Activated T-cell treated with anti-CD3 and anti-CD28 coated beads, Interleukin-2, amount 50 U/mL, for 72 hours (primary cell): ENCODE results near the gene LDLRAD1. TPM values are rescaled to one million over a fixed set of nuclear protein-coding genes. Genes with fewer than 3 reads are reported as not detected.
"Not testable (repeated sequence)": the region's sequence is repeated elsewhere in the genome, so short reads cannot be mapped to it uniquely, and the experiment has no call there.

ENCODE experiments used
- ATAC-seq, 2 donors: fragments of 150-1000 bp; cut with Tn5 transposase; replicated peaks in 1 of 2; 2 replicates each; pipeline ENCODE4 v1.10.0; 2021; ENCODE audit warnings: moderate library complexity in 2 of 2, mild to moderate bottlenecking in 1 of 2
- DNase-seq, 2 donors: peaks; one replicate each; pipeline ENCODE4 v3.0.0; 2021 to 2022; ENCODE audit warnings: mixed read lengths in 1 of 2
- H3K27ac Mint-ChIP-seq: one replicate; pipeline ENCODE4 v1.8.0; 2022; ENCODE audit warnings: mild to moderate bottlenecking, moderate library complexity, mixed read lengths
- H3K27me3 Mint-ChIP-seq: one replicate; pipeline ENCODE4 v1.8.0; 2022; ENCODE audit warnings: low read depth, mixed read lengths
- H3K36me3 Mint-ChIP-seq, 2 donors: one replicate each; pipeline ENCODE4 v1.8.0; 2022; ENCODE audit warnings: mixed read lengths in 2 of 2, mild to moderate bottlenecking in 1 of 2; ENCODE audit not compliant: insufficient read depth in 2 of 2
- H3K4me1 Mint-ChIP-seq: one replicate; pipeline ENCODE4 v1.8.0; 2022; ENCODE audit warnings: low read depth, mixed read lengths
- H3K4me3 Mint-ChIP-seq, 2 donors: one replicate each; pipeline ENCODE4 v1.8.0; 2022; ENCODE audit warnings: mild to moderate bottlenecking in 2 of 2, mixed read lengths in 2 of 2, moderate library complexity in 2 of 2
- H3K9me3 Mint-ChIP-seq, 2 donors: one replicate each; pipeline ENCODE4 v1.8.0; 2022; ENCODE audit warnings: mixed read lengths in 2 of 2
- total RNA-seq, 2 donors: library from RNA; stranded (reverse); gene quantifications; one replicate each; pipeline ENCODE4 v1.2.3, GENCODE V29; 2022

The LDLRAD1 gene
- total RNA-seq, result not detected

- Mint-ChIP-seq H3K36me3 (no peaks in the 10 kb centered on the region), H3K4me3 (no peak within 1 kb of the TSS), H3K9me3 (no peaks in the 10 kb centered on the region), H3K27ac (no peak within 1 kb of the TSS), H3K27me3 (no peaks in the 10 kb centered on the region), H3K4me1 (no peaks in the 10 kb centered on the region)
- no peak for DNase-seq
- no peak for ATAC-seq
Observed at GRCh38 chr1:54017979-54018378, at the start of gene LDLRAD1. TSS of gene LDLRAD1 (minus strand) at chr1:54018186. CDS start at chr1:54018112, 74 bp downstream.

GRCh38 chr1:54064299-54064698 is 46.3 kb upstream of the LDLRAD1 start:
- peaks cover 15% of the 10 kb centered on the region for H3K4me1 Mint-ChIP-seq
- H3K27ac Mint-ChIP-seq, result no peak overlapping the region
- no peak for DNase-seq
- peaks cover 0 to 7% of the 10 kb centered on the region in 2 donors for H3K36me3 Mint-ChIP-seq
- H3K9me3 Mint-ChIP-seq, result no peaks in the 10 kb centered on the region
- no peak overlapping the region for H3K4me3 Mint-ChIP-seq
- no peaks in the 10 kb centered on the region for H3K27me3 Mint-ChIP-seq
- no peak for ATAC-seq

- Mint-ChIP-seq H3K27me3 (no peaks in the 10 kb centered on the region), H3K9me3 (no peaks in the 10 kb centered on the region), H3K4me3 (no peak overlapping the region), H3K36me3 (peaks cover 4 to 18% of the 10 kb centered on the region in 2 donors), H3K27ac (peak overlapping the region; percentile 59), H3K4me1 (peaks cover 58% of the 10 kb centered on the region)
- no peak for ATAC-seq
- DNase-seq, result peak in 1 of 2 donors; percentile 3
Observed at GRCh38 chr1:54054438-54054749, 36.4 kb upstream of the LDLRAD1 start.

DNA sequence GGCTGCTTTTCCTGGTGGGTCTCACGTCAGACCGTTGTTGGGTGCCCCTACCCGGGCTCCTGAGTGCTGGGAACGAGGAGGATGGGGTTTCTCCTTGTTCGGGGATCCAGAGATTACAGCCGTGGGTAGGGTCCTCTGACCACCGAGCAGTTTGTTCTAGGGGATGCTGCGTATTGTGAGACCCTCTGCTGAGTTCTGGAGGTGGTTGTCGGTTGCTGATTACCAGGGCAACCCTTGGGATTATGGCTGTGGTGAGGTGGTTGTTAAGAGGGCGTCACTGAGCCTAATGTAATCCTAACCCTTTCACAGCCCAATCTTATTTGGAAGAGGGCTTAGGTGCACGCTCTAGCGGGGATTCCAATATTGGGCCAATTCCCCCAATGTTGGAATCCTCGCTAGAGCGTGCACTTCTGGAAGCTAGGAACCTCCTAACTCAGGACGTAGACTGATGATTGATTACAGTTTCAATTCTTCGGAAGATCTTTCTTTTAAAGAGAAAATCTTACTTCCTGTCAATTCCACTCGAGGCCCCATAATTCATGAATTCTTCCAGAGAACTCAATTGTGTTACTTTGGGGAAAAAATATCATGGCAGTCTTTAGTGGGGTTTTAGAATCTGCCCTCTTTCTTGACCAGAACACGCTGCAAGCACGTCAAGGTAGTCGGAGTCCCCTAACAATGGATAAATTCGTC is 35.9 kb upstream of the LDLRAD1 start:
- DNase-seq (peak in 1 of 2 donors; percentile 7), ATAC-seq (no peak)
- Mint-ChIP-seq H3K36me3 (peaks cover 4 to 17% of the 10 kb centered on the region in 2 donors), H3K27me3 (no peaks in the 10 kb centered on the region), H3K4me1 (peaks cover 55% of the 10 kb centered on the region), H3K9me3 (no peaks in the 10 kb centered on the region), H3K4me3 (no peak overlapping the region), H3K27ac (peak overlapping the region; percentile 59)

GRCh38 chr1:54052934-54053744 is 35.2 kb upstream of the LDLRAD1 start, which contains the start of the genes TCEANC2 and TMEM59:
TSS of gene TCEANC2 (plus strand) at chr1:54053608. CDS start at chr1:54054423, 815 bp downstream.
TSS of gene TMEM59 (minus strand) at chr1:54053204. CDS start at chr1:54053188, 16 bp downstream.
- no peaks in the 10 kb centered on the region for H3K27me3 Mint-ChIP-seq

GRCh38 chr1:54052431-54052933 is 34.5 kb upstream of the LDLRAD1 start:
- no peaks in the 10 kb centered on the region for H3K27me3 Mint-ChIP-seq
- DNase-seq (peak; percentile 38 to 44), ATAC-seq (peak; percentile 33 to 42)
- H3K27ac Mint-ChIP-seq, result no peak overlapping the region
- H3K4me1 Mint-ChIP-seq, result peaks cover 55% of the 10 kb centered on the region
- no peaks in the 10 kb centered on the region for H3K9me3 Mint-ChIP-seq
- no peak overlapping the region for H3K4me3 Mint-ChIP-seq
- peaks cover 2 to 9% of the 10 kb centered on the region in 2 donors for H3K36me3 Mint-ChIP-seq

More at GRCh38 chr1:54052934-54053744, 35.2 kb upstream of the LDLRAD1 start, which contains the start of the genes TCEANC2 and TMEM59:
- ATAC-seq (peak; percentile 95 to 96), DNase-seq (peak; percentile 97 to 99)
- Mint-ChIP-seq H3K4me1 (peaks cover 55% of the 10 kb centered on the region), H3K27ac (peak within 1 kb of the TSS; percentile 59), H3K4me3 (no peak within 1 kb of the TSS), H3K36me3 (peaks cover 4 to 15% of the 10 kb centered on the region in 2 donors), H3K9me3 (no peaks in the 10 kb centered on the region)

DNA sequence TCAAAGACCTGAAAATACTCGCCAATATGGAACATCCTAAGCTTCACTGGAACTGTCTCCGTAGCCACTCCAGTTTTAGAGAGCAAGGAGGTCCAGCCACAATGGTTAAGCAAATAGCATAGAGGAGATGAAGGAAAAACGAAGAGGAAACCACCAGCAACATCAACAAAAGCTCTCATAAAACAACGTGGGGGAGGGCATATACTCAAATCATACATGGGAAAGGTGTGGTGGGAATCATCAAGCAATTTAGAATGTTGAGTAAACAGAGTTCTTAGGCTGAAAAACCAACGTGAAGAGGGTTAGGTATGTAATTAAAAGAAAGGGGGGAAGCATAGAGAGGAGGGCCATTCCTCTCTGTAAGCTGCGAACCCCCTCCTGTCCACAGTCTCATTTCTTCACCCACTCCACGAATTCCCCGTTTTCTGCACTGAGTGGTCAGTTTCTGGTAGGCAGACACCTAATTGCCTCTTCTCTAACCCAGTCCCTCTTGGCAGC is 34.0 kb upstream of the LDLRAD1 start:
- Mint-ChIP-seq H3K4me1 (peaks cover 55% of the 10 kb centered on the region), H3K4me3 (no peak overlapping the region), H3K36me3 (peaks cover 0 to 4% of the 10 kb centered on the region in 2 donors), H3K27me3 (no peaks in the 10 kb centered on the region), H3K9me3 (no peaks in the 10 kb centered on the region), H3K27ac (no peak overlapping the region)
- ATAC-seq (no peak), DNase-seq (no peak)

DNA sequence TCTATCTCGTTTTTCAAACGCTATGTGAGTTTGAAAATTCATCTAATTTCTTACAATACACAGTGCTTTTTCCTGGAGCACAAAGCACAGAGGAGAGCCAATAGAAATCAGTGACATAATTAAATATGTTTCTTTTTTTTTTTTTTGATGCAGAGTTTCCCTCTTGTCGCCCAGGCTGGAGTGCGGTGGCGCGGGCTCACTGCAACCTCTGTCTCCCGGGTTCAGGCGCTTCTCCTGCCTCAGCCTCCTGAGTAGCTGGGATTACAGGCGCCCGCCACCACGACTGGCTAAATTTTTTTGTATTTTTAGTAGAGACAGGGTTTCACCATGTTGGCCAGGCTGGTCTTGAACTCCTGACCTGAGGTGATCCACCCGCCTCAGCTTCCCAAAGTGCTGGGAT is 32.4 kb upstream of the LDLRAD1 start:
- not testable (repeated sequence) for H3K27me3 Mint-ChIP-seq, ATAC-seq, H3K9me3 Mint-ChIP-seq, DNase-seq, H3K27ac Mint-ChIP-seq, H3K36me3 Mint-ChIP-seq
- Mint-ChIP-seq H3K4me3 (peak overlapping the region in 1 of 2 donors; percentile 6), H3K4me1 (peaks cover 41% of the 10 kb centered on the region)

DNA sequence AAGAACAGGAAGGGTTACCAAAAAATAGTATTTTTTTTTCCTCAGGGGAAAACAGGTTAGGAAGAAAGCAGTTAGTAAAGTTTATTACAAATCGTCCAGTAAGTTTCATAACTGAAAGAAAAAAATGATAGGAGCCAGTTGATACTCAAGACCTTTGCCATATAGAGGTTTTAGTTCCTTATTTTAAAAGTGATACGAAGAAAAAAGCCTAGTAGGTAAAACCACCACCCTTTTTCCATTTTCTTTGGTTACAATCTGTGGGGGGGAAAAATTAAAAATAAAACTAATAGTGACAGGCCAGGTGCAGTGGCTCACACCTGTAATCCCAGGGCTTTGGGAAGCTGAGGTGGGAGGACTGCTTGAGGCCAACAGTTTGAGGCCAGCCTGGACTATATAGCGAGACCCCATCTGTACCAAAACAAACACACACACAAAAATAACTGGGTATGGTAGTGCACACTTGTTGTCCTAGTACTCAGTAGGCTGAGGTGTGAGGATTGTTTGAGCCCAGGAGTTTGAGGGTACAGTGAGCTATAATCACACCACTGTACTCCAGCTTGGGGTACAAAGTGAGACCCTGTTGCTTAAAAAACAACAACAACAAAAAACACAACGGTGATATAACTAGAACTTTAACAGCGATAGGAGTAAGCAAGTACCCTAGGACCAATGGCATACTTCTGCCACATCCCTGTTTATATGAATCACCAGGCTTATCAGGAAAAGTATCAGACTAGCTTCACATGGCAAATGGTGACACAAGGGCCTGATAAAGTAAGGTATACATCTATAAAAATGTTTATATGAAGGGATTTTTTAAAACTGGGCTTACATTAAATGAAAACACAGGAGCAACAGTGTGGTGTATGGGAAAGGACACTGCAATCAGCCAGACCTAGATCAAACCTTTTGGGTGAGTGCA is 29.7 kb upstream of the LDLRAD1 start:
- DNase-seq, result no peak
- Mint-ChIP-seq H3K4me3 (no peak overlapping the region), H3K27ac (peak overlapping the region; percentile 76), H3K4me1 (peaks cover 27% of the 10 kb centered on the region), H3K27me3 (no peaks in the 10 kb centered on the region), H3K9me3 (no peaks in the 10 kb centered on the region), H3K36me3 (peaks cover 0 to 14% of the 10 kb centered on the region in 2 donors)
- no peak for ATAC-seq

GRCh38 chr1:54046671-54047383 is 28.8 kb upstream of the LDLRAD1 start:
- Mint-ChIP-seq H3K27me3 (no peaks in the 10 kb centered on the region), H3K36me3 (peaks cover 0 to 19% of the 10 kb centered on the region in 2 donors), H3K27ac (peak overlapping the region; percentile 76), H3K9me3 (no peaks in the 10 kb centered on the region), H3K4me3 (no peak overlapping the region), H3K4me1 (peaks cover 27% of the 10 kb centered on the region)
- ATAC-seq (no peak), DNase-seq (no peak)

DNA sequence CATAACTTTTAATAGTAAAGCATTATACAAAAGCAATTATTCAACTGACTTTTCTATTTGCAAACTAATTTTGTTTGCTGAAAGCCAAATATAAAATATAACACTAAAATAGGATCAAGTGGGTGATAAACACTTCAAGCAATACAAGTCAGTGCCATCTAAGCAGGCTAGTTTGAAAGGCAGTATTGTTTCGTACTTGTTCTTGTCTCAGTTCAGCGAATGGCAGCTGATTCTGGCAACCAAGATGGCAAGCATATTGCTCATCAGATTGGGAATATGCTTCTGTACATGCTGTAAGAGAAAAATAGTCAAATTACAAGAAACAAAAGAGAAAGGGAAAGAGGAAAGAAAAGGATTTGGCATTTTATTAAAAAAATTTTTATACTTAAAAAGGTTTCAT is 27.5 kb upstream of the LDLRAD1 start:
- peak overlapping the region; percentile 31 for H3K27ac Mint-ChIP-seq
- ATAC-seq (no peak), DNase-seq (no peak)
- H3K4me1 Mint-ChIP-seq, result peaks cover 22% of the 10 kb centered on the region
- H3K4me3 Mint-ChIP-seq, result no peak overlapping the region
- H3K9me3 Mint-ChIP-seq, result no peaks in the 10 kb centered on the region
- H3K36me3 Mint-ChIP-seq, result peaks cover 0 to 20% of the 10 kb centered on the region in 2 donors
- H3K27me3 Mint-ChIP-seq, result no peaks in the 10 kb centered on the region

DNA sequence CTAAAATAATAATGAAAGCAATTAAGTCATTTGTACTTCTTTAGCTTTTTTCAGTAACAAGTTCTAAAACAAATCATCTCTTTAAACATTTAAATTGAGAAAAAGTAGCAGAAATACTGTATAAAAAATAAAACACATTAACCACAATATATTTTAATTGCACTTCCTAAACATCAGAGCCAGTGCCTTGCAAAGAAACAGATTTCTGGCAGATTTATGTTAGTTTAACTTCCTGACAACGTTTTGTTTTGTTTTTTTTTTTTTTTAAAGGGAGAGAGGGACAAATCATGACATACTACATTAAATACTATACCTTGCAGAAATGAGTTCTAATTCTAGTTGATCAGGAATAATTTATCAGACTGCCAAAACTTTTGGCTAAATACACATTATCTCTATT is 23.8 kb upstream of the LDLRAD1 start:
- ATAC-seq (no peak), DNase-seq (no peak)
- H3K27me3 Mint-ChIP-seq, result no peaks in the 10 kb centered on the region
- no peaks in the 10 kb centered on the region for H3K9me3 Mint-ChIP-seq
- H3K27ac Mint-ChIP-seq, result peak overlapping the region; percentile 72
- no peak overlapping the region for H3K4me3 Mint-ChIP-seq
- no peaks in the 10 kb centered on the region for H3K4me1 Mint-ChIP-seq
- H3K36me3 Mint-ChIP-seq, result peaks cover 4 to 21% of the 10 kb centered on the region in 2 donors
